SHP77 (cell line): ENCODE measurements around the gene KAZN.

ENCODE experiments used
- DNase-seq, 2 experiments: peaks; one replicate each; lab custom pipeline; 2025; lab: John Stamatoyannopoulos, UW

The KAZN gene

DNA sequence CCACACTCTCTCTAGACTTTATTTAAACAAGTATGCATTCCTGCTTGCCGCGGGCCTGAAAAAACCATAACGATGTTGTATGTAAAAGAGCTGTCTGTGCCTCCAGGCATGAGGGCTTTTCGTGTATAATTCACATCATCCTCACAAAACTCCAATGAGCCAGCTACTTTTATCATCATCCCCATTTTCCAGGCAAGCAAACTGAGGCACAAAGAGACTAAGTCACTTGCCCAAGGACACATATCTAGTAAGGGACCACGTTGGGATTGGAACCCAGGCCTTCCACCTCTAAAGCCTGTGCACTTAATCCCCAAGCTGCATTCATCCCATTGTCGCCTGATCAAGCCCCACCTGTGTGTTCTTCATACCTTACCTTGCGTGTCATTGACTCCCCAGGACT is 226.9 kb downstream of the KAZN start:
- DNase-seq: no peak

DNA sequence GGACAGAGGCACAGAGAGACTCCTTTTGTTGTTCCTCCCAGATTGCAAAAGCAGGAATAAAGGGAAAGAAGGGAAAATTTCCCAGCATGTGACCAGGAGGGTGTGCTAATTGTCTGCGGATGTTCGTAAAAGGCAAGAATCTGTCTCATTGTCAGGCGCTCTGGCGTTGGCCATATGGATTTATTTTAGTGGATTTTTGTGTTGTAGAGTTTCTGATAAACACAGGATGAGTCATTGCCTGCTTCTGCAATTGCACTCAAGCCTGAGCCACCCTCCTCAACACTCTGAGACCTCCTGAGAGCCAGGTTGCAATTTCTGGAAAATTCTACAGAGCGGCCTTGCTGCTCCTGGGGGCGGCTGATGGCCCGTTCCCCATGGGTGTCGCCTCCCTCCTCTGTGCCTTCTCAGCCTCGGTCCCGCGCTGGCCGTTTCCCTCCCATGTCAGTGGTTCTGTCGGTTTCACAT is 227.7 kb downstream of the KAZN start:
- DNase-seq: no peak

DNA sequence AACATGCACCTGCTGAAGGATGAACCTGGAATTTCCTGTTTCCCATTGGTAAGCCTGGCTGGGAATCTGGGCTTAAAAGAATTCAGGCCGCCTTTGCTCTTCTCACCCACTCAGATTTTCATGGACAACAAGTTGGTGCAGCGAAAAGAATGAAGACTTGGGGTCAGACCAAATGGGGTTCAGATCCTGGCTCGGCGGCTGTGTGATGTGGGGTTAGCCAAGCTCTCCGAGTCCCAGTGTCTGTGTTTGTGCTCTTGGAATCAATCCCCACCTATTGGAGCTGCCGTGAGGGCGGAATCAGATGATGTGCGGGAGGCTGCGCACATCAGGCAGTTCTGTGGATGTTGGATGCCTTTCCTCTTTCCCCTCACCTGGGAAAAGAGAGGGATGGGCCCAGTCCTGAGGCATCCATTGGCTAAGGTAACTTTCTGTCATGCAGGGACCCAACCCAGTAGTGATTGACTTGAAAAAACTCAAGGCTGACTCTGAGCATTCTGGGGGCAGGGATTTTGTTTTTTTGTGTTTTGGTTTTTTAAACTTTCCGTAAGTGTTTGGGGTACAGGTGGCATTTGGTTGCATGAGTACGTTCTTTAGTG is 228.3 kb downstream of the KAZN start:
- no peak for DNase-seq

DNA sequence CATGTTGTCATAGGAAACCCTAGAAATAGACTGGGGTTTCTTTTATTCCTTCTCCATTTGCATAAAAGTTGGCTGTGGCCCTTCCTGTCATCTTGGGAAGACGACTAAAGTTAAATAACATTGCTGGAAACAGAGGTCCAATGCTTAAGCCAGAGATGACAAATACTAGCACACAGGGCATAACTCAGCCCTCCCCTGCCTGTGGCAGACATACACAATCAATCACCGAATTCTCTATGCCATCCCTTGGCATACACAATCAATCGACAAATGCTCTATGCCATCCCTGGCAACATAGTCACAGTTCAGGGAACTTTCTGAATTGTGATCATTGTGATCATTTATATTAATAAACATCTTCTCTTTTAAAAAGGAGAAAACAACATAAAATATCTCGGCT is 229.4 kb downstream of the KAZN start:
- no peak for DNase-seq

DNA sequence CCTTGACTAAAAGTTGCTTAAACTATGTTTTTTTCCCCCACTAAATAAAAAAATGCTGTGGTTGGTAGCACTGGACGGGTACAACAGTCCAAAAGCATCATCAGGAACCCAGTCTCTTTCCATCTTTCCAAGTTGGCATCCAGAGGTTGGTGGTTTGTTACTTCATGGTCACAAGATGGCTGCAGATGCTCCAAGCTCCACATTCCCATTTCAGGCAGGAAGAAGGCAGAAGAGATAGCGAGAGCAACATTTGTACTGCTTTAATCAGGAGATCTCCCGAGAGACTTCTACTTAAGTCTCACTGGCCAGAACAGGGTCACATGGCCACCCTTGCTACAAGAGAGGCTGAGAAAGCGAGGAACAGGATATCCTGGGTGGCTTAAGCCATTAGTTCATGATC is 230.2 kb downstream of the KAZN start:
- no peak for DNase-seq

DNA sequence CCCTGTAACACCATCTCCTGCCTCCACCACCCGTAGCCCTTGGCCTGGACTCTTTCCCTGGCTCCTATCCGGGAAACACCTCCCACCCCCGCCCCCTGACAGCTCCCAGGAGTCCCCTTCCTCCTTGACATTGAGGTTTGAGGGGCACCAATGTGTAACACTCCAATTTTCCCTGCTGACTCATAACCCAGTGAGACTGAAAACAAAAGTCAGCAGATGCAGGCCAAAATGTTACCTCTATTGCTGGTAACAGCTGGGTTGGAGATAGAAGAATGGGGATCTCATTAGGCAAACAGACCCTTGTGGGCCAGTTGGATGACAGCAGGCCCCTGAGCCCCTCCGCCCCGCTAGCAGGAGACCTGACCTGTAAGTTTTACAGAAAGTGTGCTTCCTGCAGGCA is 237.2 kb downstream of the KAZN start:
- DNase-seq: no peak

DNA sequence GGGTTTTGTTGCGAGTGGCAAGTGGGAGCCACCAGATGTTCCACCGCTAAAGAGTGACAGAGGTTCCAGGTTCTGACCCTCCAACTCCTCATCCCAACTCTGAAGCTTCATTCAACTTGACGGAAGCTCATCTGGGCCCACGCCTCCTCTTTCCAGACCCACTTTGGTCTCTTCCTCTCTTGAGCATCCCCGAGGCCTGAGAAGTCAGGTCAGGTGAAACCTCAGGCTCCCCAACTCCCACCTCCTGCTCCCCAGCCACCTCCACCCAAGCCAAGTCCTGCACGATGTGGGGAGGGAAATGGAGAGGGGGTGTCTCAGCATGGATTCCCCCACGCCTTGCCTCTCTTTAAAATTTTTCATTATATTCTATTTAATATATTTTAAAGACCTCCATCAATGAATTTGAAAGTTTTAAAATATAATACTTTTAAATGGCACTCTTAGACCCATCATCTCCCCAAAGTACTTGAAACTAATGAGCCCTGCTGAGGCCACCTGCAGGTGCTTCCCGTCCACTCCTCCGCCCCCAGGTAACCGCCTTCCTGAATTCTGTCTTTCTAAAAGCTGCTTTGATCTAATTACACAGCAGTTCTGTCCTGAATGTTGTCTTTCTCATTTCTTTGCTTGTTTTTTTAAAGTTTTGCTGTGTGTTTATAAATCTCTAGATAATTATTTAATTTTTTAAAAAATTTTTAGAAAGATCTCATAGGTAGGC is 238.1 kb downstream of the KAZN start:
- no peak for DNase-seq

DNA sequence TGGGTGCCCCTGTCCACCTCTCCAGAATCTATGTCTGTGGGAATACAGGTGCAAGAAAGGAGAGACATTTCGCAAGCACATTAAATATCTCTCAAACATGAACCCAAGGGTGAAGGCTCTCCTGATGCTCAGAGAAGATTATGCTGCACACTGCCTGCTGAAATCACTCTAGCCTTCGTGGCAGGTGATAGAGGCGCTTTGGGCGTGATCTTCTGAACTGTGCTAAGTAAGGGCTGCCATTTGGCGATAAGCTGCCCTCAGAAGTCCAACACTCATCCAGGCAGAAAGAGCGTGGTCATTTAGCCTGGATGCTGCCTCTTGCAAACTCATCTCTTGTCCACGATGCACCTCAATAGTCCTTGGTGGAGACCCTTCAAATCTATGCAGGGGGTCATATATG is 241.9 kb downstream of the KAZN start:
- DNase-seq: no peak

DNA sequence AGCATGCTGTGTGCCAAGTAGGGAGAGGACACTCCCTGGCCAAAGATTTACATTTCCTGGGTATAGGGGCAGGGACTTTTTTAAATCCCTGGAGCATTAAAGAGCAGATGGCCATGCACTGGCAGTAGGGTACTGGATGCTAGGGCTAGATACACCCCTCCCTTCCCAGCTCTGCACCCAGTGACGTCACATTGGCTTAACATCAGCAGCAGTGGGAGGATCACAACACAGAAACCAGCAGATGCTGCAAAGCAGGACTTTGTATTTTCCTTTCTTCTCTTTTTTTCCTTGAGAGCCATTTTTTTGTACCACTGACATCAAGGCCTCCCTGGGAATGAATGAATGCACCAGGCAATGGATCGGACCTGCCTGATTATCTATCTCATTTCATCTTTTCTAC is 243.0 kb downstream of the KAZN start:
- no peak for DNase-seq

DNA sequence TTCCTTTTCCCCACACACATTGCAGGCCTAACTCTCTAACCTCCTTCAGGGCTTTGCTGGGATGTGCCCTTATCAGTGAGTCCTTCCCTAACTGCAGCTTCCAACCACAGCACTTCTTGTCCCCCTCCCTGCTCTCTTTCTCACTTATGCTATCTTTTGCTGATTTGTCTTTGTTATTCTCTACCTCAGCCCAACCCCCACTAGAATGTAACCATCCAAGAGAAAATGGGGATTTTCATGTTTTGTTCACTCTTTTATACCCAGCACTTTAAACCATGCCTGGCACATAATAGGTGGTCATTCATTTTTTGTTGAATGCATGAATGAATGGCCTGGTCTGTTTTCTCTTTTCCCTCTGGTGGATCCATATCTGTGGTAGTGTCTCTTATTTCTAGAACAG is 243.5 kb downstream of the KAZN start:
- no peak for DNase-seq

DNA sequence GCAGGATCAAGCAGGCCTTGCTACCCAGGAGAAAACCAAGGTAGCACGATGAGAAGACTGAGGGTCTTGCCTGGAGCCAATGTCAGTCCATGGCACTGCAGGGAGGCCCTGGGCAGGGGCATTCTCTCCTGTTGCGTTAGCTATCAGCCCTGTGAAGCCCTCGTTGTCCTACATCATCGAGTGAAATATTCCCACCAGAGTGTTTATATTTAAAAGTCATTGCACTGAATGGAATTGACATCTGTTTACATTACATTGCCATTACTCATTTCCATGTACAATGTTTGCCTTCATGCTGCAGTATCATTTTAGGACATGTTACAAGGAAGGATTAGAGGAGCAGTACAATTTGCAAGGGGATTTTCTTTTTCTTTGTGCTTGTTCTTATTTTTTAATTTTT is 243.9 kb downstream of the KAZN start:
- DNase-seq: no peak

DNA sequence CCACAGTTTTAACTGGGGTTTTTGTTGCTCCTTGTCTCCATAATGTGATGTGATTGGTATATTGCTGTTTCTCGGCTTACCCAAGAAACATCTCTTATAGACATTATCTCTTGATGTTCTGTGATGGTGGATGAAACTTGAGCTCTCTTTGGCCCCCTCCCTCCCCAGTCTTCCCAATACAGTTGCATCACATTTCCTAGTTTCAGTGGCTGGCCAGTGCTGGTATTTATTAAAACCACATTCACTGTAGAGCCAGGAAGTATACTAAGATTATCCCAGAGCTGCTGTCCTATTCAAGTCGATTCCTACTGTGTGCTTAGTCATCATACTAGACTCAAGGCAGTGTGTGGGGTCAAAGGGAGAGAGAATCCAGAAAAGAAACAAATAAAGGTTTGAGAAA is 244.4 kb downstream of the KAZN start:
- DNase-seq: no peak

DNA sequence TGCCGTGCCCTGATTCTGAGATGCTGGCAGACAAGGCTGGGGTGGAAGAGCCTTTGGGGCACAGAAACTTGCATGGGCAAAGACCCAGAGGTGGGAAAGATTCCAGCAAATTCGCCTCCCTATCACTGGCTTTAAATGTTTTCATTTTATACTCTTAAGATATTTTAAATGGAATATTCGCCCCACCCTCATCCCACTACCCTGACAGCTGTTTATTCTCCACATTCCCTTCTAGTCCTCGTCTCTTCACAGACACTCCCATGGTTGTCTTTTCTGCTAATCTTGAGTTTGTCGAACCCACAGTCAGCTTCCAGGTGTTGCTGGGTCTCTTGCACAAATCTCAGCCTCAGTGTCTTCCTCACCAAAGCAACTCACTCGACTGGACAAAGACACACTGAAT is 245.0 kb downstream of the KAZN start:
- no peak for DNase-seq

DNA sequence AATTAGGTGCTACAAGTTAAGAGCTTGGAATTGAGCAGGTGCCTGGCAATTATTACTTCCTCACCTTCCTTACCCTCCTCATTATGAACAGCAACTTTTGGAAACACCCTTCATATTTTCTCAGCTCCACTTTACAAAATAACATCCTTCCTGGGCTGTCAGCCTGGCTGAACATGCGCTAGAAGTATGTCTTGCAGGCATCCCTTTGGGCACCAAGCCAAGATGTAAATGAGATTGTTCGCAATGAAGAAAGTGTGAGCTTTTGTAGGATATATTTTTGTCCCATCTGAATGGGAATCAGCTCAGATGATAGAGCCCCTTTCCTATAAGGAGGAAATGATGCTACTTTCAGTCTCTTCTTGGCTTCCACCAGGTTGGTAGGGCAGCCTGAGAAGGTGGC is 245.9 kb downstream of the KAZN start:
- no peak for DNase-seq

DNA sequence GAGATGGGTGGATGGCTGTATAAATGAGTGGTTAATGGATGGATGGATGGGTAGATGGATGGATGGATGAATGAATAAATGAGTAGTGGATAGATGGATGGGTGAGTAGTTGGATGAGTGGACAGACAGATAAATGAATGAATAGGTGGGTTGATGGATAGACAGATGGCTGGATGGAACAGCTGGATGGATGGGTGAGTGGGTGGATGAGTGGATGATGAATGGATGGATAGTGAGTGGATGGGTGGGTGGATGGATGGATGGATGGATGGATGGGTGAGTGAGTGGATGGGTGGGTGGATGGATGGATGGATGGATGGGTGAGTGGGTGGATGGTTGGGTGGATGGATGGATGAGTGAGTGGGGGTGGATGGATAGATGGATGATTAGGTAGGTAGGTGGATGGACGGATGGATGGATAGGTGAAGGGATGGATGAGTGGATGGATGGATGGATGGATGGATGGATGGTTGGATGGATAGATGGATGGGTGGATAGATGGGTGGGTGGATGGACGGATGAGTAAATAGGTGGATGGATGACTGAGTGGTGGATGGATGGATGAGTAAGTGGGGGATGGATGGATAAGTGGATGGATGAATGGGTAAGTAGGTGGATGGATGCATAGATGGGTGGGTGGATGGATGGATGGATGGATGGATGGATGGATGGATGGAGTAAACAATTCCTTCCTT is 246.6 kb downstream of the KAZN start:
- DNase-seq: no peak

DNA sequence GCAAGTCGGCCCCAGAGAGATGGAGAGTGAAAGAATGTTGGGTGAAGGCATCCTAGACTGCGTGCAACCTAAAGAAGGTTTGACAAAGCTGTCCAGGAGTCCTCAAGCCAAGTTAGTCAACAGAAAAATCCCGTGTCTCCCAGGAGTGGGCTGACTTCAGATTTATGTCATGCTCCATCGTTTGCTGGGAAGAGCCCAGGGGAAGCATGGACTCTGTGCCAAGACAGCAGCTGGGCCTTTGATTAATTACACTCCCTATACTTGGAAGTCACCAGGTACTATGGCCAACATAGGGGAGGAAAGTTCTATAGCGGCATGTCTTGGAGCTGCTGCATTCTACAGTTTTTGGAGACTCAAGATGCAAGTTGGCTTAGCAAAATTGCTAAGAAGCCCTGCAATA is 247.4 kb downstream of the KAZN start:
- DNase-seq: no peak

DNA sequence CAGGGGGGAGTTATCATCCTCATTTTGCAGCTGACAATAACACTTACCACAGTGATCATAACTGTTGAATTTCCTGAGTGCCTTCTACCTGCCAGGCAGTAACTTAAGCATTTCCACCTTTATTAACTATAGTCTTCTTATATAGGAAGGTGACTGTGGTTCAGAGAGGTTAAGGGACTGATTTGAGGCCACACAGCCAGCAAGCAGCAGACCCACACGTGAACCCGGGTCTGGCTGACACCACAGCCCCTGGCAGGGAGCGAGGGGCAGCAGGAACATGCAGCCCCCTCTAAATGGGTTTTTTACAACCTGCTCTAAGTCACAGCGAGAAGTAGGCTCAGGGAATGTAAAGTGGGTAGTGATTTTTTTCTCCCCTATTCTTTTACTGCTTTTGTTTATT is 248.2 kb downstream of the KAZN start:
- no peak for DNase-seq

DNA sequence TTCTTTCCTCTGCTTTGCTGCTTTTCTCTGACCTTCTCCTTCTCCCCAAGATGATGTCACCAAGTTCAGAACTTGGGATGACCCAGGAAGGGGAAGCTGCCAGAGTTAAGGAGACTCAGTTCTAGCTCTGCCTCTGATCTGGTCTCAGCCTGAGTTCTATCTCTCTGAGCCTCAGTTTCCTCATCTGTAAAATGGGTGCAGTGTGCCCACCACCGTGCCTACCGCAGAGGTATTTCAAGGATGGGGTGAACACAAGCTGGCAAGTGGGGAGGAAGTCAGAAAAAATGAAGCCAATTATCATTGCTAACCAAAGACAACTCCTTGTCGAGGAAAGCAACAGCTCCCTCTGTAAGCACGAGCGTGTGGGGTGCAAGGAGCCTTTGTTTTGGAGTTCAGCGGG is 249.7 kb downstream of the KAZN start:
- no peak for DNase-seq

DNA sequence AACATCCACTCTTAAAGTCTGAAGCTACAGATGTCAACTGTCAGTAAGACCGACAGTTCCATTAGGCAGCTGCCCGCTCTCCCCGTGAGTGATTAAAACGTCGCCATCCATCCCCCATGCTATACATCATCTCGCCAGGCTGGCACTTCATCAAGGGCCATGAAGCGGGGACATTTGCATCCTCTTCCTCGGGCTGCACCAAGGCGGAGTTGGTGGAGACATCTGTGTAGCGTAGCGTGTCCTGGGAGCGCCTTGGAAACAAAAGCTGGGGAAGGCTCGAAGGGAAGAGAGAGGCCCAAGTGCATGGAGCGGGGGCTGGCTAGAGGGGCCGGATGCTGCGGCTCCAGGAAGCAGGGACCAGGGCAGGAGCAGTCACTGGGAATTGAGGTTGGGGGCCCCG is 250.1 kb downstream of the KAZN start:
- DNase-seq: no peak

DNA sequence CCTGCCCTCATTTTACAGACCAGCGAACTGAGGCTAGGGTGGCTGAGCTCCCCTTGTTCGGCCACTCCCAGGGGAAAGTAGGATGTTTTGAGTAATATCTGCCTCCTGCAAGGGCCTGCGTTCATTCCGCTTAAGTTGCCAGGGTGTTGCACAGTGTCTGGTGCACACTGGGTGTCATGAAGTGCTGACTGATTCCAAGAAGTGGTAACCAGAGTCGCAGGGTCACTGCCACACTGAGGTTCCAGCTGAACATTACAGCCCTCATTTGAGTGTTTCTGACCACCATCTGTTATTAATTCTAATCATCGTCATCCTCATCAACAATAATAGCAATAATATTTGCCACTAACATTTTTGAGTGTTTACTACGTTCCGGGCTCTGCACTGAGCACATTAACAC is 250.6 kb downstream of the KAZN start:
- no peak for DNase-seq

DNA sequence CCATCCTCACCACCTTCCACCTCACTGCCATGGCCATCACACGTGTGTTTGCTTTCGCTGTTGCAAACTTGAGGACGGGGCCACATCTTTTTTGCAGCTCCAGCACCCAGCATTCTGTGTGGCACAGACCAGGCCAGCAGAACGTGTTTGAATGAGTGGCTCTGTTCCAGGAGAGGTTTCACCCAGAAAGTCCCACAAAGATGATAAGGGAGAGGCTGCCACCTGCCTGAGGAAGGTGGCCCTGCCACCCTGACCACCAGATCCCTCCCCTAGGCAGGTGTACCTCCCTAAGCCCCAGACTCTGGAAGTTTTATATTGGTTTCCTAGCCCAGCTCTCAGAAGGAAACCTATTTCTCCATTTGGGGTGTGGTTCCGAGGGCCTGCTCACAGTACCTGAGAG is 252.1 kb downstream of the KAZN start:
- DNase-seq: no peak

DNA sequence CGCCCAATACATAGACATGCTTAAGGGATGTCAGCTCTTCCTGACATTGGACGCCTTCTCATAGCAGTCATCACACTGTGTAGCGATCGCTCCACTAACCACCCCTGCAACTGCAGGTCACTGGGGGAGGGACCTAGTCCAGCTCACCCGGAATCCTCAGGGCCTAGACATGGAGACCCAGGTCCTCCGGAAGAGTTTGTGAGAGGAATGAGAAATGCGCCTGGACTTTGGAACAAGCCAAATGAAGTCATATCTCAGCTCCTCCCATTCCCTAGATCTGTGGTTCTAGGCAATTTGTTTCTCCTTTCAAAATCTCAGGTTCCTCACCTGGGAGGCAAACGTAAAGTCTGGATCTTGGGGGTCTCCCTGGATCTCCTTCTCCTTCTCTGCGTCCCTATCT is 253.3 kb downstream of the KAZN start:
- no peak for DNase-seq

DNA sequence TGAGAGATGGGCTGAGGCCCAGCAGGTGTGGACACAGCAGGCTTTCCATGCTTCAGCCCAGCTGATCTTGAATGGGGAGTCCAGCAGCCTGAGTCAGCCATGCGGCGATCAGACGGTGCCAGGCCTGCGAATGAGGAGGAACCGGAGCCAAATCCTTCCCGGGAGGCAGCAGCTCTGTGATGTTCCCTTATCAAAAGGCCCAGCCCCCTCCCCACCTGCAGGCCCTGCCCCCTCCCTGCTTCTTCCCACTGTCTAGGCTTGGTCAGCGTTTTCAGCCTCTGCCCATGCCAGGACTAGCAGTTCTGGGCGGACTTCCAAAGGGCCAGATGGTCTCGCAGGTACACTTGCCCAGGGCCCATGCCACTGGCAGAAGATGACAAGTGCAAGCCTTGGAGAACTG is 253.8 kb downstream of the KAZN start:
- DNase-seq: no peak

DNA sequence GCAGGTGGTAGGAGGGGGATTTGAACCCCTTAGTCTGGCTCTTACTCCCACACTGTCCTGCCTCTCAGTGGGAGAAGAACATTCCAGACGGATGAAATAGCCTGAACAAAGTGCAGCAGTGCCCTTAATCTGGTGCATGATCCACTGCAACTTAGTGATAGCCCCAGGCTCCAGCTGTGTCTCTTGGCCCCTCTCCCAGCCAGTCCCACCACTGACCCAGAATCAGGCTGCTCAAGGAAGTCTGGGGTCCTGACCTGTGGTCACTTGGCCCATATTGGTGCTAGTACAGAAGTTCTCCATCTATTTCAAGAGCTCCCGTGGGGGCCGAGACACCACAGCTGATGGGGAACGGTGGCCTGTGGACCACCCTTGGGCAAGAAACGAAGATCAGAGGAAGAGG is 255.0 kb downstream of the KAZN start:
- no peak for DNase-seq
